ENCODE results near the gene ZMYND8. TPM values are rescaled to one million over a fixed set of nuclear protein-coding genes. Genes with fewer than 3 reads are reported as not detected.

ZMYND8 gene
- polyA plus RNA-seq, 1 donor from 2014 or later: 16.8 TPM

DNA sequence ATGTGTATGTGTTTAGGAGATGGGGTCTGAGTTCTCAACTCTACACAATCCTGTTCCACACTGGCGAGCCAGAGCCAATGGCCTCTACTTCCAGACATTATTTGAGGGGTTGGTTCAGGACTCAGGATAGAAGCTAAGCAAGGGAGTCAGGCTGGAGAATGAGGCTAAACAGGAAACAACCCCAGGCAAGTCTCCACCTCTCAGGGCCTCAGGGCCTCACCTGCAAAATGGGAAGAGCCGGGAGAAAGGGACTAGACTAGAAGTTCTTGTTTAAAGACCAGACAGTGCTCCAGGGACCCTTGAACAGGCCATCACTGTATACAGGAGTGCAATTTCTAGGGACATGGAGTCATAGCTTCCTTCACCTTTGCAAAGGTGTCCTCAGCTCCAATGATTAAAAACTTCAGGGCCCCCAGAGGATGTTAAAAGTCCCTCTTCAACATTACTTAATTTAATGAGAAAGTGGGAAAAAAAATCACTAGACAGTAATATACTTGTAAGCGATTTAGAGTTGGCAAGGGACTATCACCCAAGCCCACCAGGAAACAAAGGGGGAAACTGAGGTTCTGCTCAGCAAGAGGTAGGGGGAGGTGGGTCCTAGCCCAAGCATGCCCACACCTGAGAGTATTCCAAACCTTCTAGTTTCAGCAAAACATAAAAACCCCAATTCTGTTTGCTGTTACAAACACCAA, 41.7 kb downstream of the ZMYND8 start:
- Histone ChIP-seq H3K27ac (ENCODE audit: low read length) (no peak overlapping the region), H3K79me2 (replicated peaks; ENCODE audit: insufficient read depth, low read length) (peaks cover 10% of the 10 kb centered on the region), H3F3A (ENCODE audit: insufficient read depth, low read length, poor library complexity, severe bottlenecking) (peaks cover under 1% of the 10 kb centered on the region), H3K36me3 (ENCODE audit: insufficient read depth, low read length) (no peaks in the 10 kb centered on the region), H3K27me3 (ENCODE audit: insufficient read depth, low read depth, low read length) (no peaks in the 10 kb centered on the region), H3K9me3 (ENCODE audit: low read length) (no peaks in the 10 kb centered on the region), H3K9ac (ENCODE audit: low read length) (no peak overlapping the region), H3K9me2 (ENCODE audit: insufficient read depth, low read length) (no peaks in the 10 kb centered on the region), H4K20me1 (ENCODE audit: insufficient read depth) (no peaks in the 10 kb centered on the region), H3K4me3 (ENCODE audit: low read length) (no peak overlapping the region), H3K4me2 (ENCODE audit: low read length) (no peak overlapping the region), H2AFZ (ENCODE audit: low read depth, low read length) (no peak overlapping the region)
- TF ChIP-seq POLR2AphosphoS5 (IDR thresholded peaks at IDR 0.05) (no peak), SMC3 (conservative IDR thresholded peaks at IDR 0.05; ENCODE audit: poor library complexity) (no peak), MXI1 (conservative IDR thresholded peaks at IDR 0.05; ENCODE audit: poor library complexity, severe bottlenecking) (no peak), EZH2 (IDR thresholded peaks at IDR 0.05; ENCODE audit: borderline replicate concordance, insufficient read depth, low read length, poor library complexity, severe bottlenecking) (no peak), RAD21 (conservative IDR thresholded peaks at IDR 0.05) (no peak), EP300 (conservative IDR thresholded peaks at IDR 0.05; ENCODE audit: poor library complexity, severe bottlenecking) (no peak), TAF1 (IDR thresholded peaks at IDR 0.05; ENCODE audit: low read depth) (no peak)
- TF ChIP-seq, protein P1, sequence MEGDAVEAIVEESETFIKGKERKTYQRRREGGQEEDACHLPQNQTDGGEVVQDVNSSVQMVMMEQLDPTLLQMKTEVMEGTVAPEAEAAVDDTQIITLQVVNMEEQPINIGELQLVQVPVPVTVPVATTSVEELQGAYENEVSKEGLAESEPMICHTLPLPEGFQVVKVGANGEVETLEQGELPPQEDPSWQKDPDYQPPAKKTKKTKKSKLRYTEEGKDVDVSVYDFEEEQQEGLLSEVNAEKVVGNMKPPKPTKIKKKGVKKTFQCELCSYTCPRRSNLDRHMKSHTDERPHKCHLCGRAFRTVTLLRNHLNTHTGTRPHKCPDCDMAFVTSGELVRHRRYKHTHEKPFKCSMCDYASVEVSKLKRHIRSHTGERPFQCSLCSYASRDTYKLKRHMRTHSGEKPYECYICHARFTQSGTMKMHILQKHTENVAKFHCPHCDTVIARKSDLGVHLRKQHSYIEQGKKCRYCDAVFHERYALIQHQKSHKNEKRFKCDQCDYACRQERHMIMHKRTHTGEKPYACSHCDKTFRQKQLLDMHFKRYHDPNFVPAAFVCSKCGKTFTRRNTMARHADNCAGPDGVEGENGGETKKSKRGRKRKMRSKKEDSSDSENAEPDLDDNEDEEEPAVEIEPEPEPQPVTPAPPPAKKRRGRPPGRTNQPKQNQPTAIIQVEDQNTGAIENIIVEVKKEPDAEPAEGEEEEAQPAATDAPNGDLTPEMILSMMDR (IDR thresholded peaks at IDR 0.05; ENCODE audit: poor library complexity, severe bottlenecking): no peak
- TF ChIP-seq, protein P2, sequence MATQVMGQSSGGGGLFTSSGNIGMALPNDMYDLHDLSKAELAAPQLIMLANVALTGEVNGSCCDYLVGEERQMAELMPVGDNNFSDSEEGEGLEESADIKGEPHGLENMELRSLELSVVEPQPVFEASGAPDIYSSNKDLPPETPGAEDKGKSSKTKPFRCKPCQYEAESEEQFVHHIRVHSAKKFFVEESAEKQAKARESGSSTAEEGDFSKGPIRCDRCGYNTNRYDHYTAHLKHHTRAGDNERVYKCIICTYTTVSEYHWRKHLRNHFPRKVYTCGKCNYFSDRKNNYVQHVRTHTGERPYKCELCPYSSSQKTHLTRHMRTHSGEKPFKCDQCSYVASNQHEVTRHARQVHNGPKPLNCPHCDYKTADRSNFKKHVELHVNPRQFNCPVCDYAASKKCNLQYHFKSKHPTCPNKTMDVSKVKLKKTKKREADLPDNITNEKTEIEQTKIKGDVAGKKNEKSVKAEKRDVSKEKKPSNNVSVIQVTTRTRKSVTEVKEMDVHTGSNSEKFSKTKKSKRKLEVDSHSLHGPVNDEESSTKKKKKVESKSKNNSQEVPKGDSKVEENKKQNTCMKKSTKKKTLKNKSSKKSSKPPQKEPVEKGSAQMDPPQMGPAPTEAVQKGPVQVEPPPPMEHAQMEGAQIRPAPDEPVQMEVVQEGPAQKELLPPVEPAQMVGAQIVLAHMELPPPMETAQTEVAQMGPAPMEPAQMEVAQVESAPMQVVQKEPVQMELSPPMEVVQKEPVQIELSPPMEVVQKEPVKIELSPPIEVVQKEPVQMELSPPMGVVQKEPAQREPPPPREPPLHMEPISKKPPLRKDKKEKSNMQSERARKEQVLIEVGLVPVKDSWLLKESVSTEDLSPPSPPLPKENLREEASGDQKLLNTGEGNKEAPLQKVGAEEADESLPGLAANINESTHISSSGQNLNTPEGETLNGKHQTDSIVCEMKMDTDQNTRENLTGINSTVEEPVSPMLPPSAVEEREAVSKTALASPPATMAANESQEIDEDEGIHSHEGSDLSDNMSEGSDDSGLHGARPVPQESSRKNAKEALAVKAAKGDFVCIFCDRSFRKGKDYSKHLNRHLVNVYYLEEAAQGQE (IDR thresholded peaks at IDR 0.05; ENCODE audit: borderline replicate concordance): no peak

DNA sequence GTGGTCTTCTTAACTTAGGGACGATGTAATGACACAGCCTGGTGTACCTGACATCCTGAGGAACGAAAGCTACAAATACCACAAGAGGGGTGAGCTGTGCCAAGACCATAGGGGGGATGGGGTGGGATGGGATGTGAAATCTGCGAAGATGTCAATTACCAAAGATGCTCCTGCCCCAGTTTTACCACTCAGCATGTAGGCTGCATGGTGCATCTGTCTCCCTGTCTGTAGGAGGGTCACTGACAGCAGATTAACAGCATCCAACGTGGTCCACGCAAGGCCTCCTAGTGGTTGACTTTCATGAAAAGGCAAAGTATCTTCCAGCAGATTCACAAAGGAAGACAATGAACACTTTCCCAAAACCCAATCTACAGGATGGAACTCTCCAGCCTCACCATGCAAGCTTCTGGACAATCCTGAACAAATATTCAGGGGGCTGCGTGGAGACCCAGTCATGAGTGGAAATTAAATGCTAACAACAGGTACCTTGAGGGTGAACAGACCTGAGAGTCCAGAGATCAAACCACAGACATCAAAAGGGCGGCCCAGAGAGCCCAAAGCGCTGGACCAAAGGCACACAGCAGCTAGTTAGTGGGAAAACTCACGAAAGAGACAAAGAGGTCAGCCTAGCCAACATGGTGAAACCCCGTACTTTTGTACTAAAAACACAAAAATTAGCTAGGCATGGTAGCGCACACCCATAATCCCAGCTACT, 44.4 kb downstream of the ZMYND8 start:
- H4K20me1 ChIP-seq (ENCODE audit: insufficient read depth): no peaks in the 10 kb centered on the region
- no peaks in the 10 kb centered on the region for H3K9me2 ChIP-seq (ENCODE audit: insufficient read depth, low read length)
- H2AFZ ChIP-seq (ENCODE audit: low read depth, low read length): no peak overlapping the region
- H3K9me3 ChIP-seq (ENCODE audit: low read length): no peaks in the 10 kb centered on the region
- TF ChIP-seq EZH2 (IDR thresholded peaks at IDR 0.05; ENCODE audit: borderline replicate concordance, insufficient read depth, low read length, poor library complexity, severe bottlenecking): no peak
- TF ChIP-seq, protein P2 (IDR thresholded peaks at IDR 0.05; ENCODE audit: borderline replicate concordance): no peak
- TF ChIP-seq, protein P1 (IDR thresholded peaks at IDR 0.05; ENCODE audit: poor library complexity, severe bottlenecking): no peak
- TF ChIP-seq TAF1 (IDR thresholded peaks at IDR 0.05; ENCODE audit: low read depth): no peak
- no peak for TF ChIP-seq POLR2AphosphoS5 (IDR thresholded peaks at IDR 0.05)
- TF ChIP-seq MXI1 (conservative IDR thresholded peaks at IDR 0.05; ENCODE audit: poor library complexity, severe bottlenecking): no peak
- no peak for TF ChIP-seq EP300 (conservative IDR thresholded peaks at IDR 0.05; ENCODE audit: poor library complexity, severe bottlenecking)
- no peak for TF ChIP-seq RAD21 (conservative IDR thresholded peaks at IDR 0.05)
- TF ChIP-seq SMC3 (conservative IDR thresholded peaks at IDR 0.05; ENCODE audit: poor library complexity): no peak
- no peak overlapping the region for H3K4me3 ChIP-seq (ENCODE audit: low read length)
- no peak overlapping the region for H3K9ac ChIP-seq (ENCODE audit: low read length)
- no peaks in the 10 kb centered on the region for H3K36me3 ChIP-seq (ENCODE audit: insufficient read depth, low read length)
- peaks cover 10% of the 10 kb centered on the region for H3K79me2 ChIP-seq (replicated peaks; ENCODE audit: insufficient read depth, low read length)
- H3K27me3 ChIP-seq (ENCODE audit: insufficient read depth, low read depth, low read length): no peaks in the 10 kb centered on the region
- H3K27ac ChIP-seq (ENCODE audit: low read length): no peak overlapping the region
- no peak overlapping the region for H3K4me2 ChIP-seq (ENCODE audit: low read length)
- H3F3A ChIP-seq (ENCODE audit: insufficient read depth, low read length, poor library complexity, severe bottlenecking): no peaks in the 10 kb centered on the region
